ENCODE results near the gene HBG1. TPM values are rescaled to one million over a fixed set of nuclear protein-coding genes. Genes with fewer than 3 reads are reported as not detected.

The HBG1 gene
- total RNA-seq, 4 donors from 2014 or later = not detected

DNA sequence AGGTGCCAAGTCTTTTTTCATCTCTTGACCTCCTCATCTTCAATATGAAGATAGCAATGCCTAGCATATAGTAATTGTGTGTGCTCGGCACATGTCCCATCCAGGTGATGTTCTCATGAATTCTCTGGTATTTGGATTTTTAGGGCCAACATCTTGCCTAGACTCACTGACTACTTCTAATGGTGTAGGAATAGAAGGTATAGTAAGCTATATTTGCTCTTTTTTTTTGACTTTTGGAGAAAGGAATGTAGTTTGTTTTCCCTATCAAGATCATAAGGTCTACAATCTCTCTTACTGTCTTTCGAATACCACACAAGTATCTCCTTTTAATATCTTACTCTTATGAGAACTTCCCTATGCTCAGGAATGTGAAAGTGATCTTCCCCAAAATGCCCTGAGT is 18.5 kb downstream of the HBG1 start:
- TF ChIP-seq, protein P1, sequence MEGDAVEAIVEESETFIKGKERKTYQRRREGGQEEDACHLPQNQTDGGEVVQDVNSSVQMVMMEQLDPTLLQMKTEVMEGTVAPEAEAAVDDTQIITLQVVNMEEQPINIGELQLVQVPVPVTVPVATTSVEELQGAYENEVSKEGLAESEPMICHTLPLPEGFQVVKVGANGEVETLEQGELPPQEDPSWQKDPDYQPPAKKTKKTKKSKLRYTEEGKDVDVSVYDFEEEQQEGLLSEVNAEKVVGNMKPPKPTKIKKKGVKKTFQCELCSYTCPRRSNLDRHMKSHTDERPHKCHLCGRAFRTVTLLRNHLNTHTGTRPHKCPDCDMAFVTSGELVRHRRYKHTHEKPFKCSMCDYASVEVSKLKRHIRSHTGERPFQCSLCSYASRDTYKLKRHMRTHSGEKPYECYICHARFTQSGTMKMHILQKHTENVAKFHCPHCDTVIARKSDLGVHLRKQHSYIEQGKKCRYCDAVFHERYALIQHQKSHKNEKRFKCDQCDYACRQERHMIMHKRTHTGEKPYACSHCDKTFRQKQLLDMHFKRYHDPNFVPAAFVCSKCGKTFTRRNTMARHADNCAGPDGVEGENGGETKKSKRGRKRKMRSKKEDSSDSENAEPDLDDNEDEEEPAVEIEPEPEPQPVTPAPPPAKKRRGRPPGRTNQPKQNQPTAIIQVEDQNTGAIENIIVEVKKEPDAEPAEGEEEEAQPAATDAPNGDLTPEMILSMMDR (IDR thresholded peaks at IDR 0.05) = no peak
- ATAC-seq (ENCODE audit: low FRiP score) = no peak
- no peak for DNase-seq (ENCODE audit: low spot score)

DNA sequence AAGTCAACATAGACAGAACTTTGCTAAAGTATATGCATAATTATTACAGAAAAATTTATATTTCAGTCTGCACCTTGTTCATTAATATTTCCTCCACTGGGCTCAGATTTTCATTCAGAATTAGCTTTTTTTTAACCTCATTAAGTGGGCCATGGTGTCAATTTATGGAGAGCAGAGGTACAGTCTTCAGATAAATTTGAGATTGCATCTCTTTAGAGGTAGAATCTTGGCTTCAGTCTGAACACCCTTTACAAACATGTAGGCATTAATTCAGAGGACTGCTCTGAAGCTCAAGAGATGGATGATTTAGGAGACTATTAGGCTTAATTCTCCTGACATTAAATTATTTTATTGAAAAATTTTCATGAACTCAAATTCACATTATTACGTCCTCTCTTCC is 19.4 kb downstream of the HBG1 start:
- ATAC-seq (ENCODE audit: low FRiP score) = no peak
- DNase-seq (ENCODE audit: low spot score) = no peak
- TF ChIP-seq, protein P1 (IDR thresholded peaks at IDR 0.05) = no peak

DNA sequence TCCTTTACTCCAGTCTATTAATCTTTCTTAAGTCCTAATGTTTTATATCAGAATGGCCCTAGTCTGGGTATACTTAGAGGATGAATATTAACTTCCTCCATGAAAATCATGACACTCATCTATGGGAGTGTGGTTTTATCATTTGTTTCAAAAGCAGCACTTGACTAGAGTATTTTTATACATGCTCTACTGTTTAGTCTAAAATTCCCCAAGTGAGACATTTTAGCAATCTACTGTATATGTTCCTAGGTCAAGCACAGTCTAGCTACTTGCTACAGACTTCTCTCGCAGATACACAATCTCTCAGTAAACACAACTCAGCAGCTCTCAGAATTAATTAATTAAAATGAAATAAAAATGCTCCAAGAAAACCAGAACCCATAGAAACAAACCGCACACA is 19.9 kb downstream of the HBG1 start:
- ATAC-seq (ENCODE audit: low FRiP score) = no peak
- TF ChIP-seq, protein P1 (IDR thresholded peaks at IDR 0.05) = no peak
- no peak for DNase-seq (ENCODE audit: low spot score)

DNA sequence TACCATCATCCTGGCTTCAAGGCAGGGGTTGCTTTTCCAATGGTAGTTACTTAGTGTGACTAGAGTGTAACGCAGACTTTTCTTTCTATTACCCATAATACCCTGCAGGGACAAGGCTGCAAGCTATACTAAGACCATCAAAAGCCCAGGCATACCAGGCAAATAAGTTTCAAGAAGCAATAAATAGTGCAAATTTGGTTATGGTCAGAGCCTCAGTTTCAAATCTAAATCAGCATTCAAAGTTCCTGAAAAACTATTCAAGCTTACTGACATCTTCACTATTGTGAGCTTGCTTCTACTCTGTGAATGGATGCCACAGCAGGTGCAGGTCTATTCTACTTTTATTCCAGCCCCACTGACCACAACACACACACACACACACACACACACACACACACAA is 20.3 kb downstream of the HBG1 start:
- TF ChIP-seq, protein P1 (IDR thresholded peaks at IDR 0.05) = no peak
- ATAC-seq (ENCODE audit: low FRiP score) = no peak

DNA sequence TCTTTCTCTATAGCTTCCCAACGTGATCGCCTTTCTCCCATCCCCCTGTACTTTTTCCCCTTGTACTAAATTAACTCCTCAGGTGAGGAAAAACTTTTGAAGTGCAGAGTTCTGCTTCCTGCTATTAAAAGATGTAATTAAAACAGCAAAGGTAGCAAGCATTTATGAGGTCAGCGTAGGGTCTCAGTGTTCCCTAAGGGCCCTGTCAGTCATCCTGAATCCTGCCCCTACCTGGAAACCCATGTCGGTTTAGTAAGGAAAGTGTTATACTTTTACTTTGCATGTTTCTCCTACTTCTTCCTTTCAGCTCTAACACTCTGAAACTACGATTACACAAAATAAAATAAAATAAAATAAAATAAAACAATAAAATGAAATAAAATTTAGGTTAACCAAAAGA is 21.5 kb downstream of the HBG1 start:
- no peak for ATAC-seq (ENCODE audit: low FRiP score)
- DNase-seq (ENCODE audit: low spot score) = no peak

More for the DNA sequence above, 20.3 kb downstream of the HBG1 start:
- DNase-seq (ENCODE audit: low spot score) = no peak

DNA sequence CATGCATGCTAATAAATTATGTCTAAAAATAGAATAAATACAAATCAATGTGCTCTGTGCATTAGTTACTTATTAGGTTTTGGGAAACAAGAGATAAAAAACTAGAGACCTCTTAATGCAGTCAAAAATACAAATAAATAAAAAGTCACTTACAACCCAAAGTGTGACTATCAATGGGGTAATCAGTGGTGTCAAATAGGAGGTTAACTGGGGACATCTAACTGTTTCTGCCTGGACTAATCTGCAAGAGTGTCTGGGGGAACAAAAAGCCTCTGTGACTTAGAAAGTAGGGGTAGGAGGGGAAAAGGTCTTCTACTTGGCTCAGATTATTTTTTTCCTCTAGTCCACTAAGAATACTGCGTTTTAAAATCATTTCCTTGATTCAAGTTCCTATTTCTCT is 22.0 kb downstream of the HBG1 start:
- TF ChIP-seq, protein P1 (IDR thresholded peaks at IDR 0.05) = no peak
- no peak for ATAC-seq (ENCODE audit: low FRiP score)
- DNase-seq (ENCODE audit: low spot score) = no peak

More for the DNA sequence above, 21.5 kb downstream of the HBG1 start:
- TF ChIP-seq, protein P1 (IDR thresholded peaks at IDR 0.05) = no peak

DNA sequence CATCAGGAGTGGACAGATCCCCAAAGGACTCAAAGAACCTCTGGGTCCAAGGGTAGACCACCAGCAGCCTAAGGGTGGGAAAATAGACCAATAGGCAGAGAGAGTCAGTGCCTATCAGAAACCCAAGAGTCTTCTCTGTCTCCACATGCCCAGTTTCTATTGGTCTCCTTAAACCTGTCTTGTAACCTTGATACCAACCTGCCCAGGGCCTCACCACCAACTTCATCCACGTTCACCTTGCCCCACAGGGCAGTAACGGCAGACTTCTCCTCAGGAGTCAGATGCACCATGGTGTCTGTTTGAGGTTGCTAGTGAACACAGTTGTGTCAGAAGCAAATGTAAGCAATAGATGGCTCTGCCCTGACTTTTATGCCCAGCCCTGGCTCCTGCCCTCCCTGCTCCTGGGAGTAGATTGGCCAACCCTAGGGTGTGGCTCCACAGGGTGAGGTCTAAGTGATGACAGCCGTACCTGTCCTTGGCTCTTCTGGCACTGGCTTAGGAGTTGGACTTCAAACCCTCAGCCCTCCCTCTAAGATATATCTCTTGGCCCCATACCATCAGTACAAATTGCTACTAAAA is 22.8 kb downstream of the HBG1 start, which contains the start of gene HBB:
Gene HBB, minus strand, starts transcription at position 340 of the 579 bp plus-strand sequence. Its CDS starts 50 bp downstream, at position 290.
- ATAC-seq (ENCODE audit: low FRiP score) (no peak), DNase-seq (ENCODE audit: low spot score) (no peak)
- TF ChIP-seq, protein P1 (IDR thresholded peaks at IDR 0.05) = no peak

Measured in omental fat pad (tissue), 4 donors.